Measurements from ENCODE around the gene PLEK.
A peak's percentile ranks its signal among the peaks of the same experiment; 100 is the strongest.
"Not testable (repeated sequence)": the region's sequence is repeated elsewhere in the genome, so short reads cannot be mapped to it uniquely, and the experiment has no call there.

PLEK gene

DNA sequence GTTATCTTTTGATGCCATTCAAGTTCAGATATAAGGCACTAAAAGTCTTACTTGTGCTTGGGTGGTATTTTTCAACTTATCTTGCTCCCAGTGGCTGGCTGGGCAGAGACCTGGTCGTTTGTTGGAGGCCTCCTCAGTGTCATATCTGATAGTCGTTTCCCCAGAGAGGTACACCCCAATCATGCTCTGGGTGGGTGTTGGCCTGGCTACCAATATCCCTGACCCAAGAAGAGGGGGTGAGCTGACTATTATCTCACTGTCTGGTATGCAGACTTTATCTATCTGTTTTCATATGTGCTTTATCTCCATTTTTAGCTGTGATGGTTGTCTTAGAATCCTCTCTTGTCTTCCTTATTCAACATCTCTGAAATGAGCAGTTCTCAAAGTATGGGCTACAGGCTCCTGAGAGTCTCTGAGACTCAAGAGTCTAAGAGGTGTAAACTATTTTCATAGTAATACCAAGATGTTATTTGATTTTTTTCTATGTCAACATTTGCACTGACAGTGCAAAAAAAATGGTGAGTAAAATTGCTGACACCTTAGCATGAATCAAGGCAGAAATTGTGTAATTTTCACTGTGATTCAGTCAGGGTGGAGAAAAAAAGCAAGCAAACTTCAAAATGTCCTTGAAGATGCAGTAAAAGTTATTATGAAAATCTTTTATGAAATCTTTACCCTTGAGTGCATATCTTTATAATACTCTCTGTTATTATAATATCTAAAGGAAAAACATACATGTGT is 12.3 kb upstream of the PLEK start:
- no peak for DNase-seq (ENCODE audit: low spot score)

DNA sequence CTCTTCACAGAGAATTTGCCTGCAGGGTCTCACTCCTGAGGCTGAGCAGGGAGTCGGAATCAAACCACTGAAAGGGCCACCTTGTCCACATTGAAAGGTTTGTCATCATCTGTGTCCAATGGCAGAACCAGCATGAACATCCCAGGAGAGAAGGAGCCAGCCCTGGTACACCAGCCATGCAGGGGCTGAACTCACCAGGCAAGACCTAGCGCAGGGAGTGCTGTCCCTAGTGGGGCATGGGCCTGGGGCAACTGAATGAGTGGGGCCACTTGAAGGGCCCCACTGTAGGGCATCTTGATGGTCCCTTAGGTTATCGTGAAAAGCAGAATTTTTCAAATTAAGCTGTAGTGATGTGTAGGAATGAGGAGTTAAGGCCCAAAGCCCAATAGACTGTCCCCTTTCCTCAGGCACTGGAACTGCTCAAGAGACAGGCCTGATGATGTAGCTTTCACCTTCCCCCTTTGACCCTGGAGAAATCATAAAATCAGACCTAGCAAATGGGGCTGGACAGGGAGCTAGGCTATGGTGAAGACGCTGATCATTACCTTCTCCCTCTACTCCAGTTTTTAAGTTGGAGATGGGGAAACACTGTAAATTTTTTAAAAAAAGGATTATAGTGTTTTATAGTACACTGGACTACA is 8.4 kb upstream of the PLEK start:
- no peak for DNase-seq (ENCODE audit: low spot score)

DNA sequence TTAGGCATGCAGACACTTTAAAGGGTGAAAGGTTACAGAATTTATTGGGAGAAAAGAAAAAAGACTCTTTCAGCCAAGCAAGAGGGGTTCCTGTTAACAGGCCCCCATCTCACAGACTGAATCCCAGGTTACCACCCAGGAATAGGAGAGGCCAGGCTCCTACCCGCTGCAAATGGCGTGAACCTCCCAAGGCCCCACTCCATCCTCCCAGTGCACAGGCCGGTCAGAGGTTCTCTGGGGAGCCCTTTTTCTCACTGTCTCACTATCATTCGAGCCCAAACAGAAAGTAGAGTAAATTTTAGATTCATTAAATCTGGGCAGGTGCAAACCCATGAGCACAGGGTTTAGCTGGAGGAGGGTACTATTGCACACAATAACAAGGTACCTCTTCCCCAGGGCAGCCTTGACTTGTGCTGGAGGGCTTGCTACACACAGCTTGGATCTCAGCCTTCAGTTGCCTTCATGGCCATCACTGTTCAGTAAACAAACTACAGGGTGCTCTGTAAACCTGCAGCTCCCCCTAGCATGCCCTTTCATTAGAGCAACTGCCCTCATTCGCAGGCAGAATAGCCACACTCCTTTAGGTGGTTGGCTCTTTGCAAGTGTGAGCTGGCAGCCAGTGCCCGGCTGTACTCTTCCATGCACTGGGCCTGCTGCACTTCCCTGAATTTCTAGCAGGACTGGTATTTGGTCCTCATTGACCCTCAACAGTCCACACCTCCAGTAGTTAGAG is 7.3 kb upstream of the PLEK start:
- DNase-seq (ENCODE audit: low spot score) = no peak

GRCh38 chr2:68359889-68360288 is 5.2 kb upstream of the PLEK start:
- DNase-seq (ENCODE audit: low spot score) = no peak

- DNase-seq (ENCODE audit: low spot score) = peak; percentile 81
Observed at GRCh38 chr2:68362069-68362468, 3.0 kb upstream of the PLEK start.

DNA sequence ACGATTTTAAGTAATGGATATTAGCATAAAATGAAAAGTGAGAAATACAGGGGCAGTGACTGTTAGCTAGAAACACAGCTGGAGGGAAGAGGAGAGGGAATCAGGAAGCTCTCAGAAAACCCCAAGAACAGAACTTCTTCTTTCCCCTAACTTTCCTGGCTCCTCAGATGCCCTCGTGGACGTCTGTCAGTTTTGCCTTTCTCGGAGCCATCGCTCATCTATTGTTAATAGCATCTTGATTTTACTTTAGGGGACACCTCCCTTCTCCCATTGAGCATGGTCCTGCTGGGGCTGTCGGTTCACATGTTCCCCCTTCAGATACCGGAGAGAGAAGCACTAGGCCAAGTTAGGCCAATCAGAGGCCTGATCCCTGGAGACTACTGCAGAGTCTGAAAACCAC is 2.3 kb upstream of the PLEK start:
- no peak for DNase-seq (ENCODE audit: low spot score)

DNA sequence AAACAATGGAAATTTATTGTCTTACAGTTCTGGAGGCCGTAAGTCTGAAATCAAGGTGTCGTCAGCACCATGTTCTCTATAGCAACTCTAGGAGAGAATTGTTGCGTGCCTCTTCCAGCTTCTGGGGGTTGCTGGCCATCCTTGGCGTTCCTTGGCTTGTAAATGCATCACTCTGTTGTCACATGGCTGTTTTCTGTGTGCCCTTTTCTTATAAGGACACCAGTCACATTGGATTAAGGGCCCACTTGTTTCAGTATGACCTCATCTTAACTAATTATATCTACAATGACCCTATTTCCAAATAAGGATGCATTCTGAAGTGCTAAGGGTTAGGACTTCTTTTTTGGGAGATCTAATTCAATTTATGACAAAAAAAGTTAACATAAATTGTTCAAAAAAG is 1.4 kb upstream of the PLEK start:
- no peak for DNase-seq (ENCODE audit: low spot score)

- no peak for DNase-seq (ENCODE audit: low spot score)
Observed at GRCh38 chr2:68366083-68366560, 1.0 kb downstream of the PLEK start.

GRCh38 chr2:68367953-68368653 is 3.0 kb downstream of the PLEK start:
- DNase-seq (ENCODE audit: low spot score) = no peak

DNA sequence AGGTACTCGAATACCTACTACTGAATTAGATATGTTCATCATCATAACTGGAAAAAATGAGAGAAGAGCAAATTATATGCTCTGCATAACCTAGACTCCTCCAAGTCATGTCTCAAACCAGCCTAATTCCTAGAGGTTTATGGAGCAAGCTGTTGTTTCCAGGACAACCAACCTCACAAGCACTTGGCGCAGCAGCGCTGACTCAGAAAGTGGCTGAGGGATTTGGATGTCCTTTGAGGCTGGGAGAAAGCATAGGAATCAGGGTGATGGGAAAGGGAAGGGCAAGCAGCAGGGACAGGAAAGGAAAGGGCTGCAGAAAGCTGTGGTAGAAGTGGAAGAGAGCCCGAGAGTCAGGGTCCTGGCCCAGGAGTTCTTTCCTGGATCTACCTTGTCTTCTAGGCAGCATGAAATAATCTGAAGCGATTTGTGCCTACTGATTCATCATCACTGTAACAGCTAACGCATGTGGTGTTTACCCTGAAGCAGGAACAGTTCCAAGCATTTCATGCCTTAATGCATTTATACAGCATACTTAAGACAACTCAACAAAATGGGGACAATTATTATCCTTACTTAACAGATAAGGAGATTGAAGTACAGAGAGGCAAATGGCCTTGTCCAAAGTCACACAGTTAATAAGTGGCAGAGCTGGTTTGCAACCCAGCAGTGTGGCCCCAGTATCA is 3.7 kb downstream of the PLEK start:
- no peak for DNase-seq (ENCODE audit: low spot score)

DNA sequence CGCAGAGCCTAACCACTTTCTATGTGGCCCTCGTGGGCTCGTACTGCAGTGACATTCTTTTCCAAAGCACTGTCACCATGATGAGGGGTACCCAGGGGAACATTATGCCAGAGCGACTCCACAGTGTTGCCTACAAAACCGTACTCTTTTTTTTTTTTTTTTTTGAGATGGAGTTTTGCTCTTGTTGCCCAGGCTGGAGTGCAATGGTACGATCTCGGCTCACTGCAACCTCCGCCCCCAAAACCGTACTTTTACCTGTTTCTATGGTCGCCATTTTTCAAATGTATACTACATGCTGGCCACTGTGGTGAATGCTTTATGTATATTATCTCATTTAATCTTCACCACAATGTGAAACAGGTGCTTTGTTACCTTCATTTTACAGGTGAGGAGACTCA is 4.3 kb downstream of the PLEK start:
- DNase-seq (ENCODE audit: low spot score) = no peak

DNA sequence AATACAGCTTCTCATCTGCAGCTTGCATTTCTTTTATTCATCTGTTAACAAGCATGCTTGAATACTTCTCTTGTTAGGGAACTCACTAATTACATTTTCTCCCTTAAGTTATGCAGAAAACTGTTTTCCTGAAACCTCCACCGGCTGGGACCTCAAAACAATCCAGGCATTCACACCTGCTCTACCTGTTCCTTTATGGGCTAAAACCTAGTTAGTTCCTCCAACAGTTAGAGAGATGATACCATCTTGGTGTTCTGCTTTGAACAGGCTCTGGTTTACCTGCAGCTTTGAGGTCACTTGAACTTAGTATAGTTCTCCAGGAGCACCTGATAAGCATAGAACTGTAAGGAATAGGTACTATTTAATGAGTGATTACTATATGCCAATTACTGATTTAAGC is 6.1 kb downstream of the PLEK start:
- DNase-seq (ENCODE audit: low spot score) = no peak

- peak; percentile 38 for DNase-seq (ENCODE audit: low spot score)
Observed at GRCh38 chr2:68371581-68371980, 6.5 kb downstream of the PLEK start.

DNA sequence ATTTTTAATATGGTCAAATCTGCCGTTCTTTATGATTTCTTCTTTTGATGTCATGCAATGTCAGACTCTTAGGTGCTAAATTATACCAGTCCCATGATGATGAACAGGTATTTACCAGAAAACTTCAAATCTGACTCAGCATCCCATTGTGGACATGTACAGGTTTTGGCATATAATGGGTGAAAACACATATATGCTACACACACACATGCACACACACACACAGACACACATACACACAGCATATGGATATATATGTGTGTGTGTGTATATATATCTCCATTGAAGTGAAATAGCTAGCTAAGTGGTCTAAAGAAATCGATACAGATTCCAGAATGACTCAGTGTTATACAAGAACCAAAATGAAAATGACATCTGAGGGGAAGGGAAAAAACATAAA is 7.4 kb downstream of the PLEK start:
- DNase-seq (ENCODE audit: low spot score) = no peak

DNA sequence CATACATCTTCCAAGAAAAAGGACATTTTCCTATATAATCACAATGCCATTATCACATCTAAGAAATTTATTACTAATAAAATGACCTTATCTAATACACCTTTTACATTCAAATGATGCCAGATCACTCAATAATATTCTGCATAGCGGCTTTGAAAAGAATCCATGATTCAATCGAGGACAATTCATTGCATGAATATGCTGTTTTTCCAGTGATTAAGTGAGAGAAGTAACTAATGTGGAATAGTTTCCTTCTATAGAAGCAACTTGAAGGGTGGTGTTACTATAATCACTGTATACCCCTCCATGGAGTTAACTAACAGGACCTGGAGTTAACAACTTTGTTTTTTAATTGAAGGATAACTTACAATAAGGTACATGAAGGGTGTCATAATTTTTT is 9.1 kb downstream of the PLEK start:
- DNase-seq (ENCODE audit: low spot score) = no peak

DNA sequence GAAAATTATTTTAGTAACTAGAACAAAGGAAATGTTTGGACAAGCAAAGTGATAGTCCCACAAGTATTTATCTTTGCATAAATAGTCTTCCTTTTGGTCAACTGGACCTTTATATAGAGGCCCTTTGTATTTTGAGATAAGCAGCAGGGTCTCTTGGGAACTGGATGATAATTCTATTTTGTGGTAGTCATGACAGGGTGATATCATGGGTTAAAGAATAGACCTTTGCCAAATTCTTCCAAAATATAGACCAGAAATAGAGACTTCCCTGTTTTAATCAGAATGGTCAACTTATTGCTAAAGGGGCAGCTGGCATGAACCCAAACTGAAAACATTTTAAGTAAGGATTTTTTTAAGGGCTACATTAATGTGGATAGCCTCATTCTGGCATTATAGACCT is 10.5 kb downstream of the PLEK start:
- no peak for DNase-seq (ENCODE audit: low spot score)

- DNase-seq (ENCODE audit: low spot score) = no peak
Observed at GRCh38 chr2:68377137-68377780, 12.2 kb downstream of the PLEK start.

DNA sequence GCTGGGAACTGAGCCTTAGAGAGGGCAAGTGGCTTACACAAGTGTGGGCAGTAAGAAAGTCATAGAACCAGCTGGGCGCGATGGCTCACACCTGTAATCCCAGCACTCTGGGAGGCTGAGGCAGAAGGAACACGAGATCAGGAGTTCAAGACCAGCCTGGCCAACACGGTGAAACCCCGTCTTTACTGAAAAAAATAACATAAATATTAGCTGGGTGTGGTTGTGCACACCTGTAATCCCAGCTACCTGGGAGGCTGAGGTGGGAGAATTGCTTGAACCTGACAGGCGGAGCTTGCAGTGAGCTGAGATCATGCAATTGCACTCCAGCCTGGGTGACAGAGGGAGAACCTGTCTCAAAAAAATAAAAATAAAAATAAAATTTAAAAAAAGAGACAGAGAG is 13.7 kb downstream of the PLEK start:
- DNase-seq (ENCODE audit: low spot score) = not testable (repeated sequence)

DNA sequence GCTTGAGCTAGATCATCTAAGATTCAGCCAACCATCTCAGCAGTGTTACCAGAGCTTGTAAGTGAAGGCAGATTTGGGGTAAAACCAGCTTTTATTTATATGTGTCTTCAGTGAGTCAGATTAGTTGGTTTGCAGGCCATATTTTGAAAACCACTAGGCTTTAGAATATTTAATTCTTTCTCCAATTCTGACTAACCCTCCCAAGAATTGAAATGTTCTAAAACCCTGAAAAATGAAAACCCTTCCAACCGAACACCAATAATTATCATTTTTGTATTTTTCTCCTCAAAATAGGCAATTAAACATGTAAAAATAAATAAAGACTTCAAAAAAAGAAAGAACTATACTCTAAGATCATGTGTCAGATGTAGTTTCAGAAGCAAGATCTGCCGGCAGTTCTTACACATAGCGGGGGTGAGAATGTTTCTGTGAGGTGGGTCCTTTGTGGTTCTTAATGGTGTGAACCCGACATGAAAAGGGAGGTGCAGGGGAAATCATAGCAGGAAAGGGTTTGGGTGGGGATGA is 14.2 kb downstream of the PLEK start:
- peak; percentile 63 for DNase-seq (ENCODE audit: low spot score)

GRCh38 chr2:68383778-68384177 is 18.7 kb downstream of the PLEK start:
- DNase-seq (ENCODE audit: low spot score) = no peak

GRCh38 chr2:68384485-68385107 is 19.5 kb downstream of the PLEK start:
- DNase-seq (ENCODE audit: low spot score) = no peak
